Measurements from ENCODE around the gene MTHFSD.

- TF ChIP-seq POLR2A (IDR thresholded peaks at IDR 0.05; ENCODE audit: low read length) (no peak), GATA1 (IDR thresholded peaks at IDR 0.05; ENCODE audit: low read depth, low read length) (no peak)
These were observed 50.5 kb downstream of the MTHFSD start for GRCh38 chr16:86504315-86505184.

Data from erythroblast (primary cell).